ES-I3 (cell line): ENCODE measurements around the gene ABCG8.

Experiments
- H3K36me3 ChIP-seq: 2 replicates; pipeline ENCODE4 v1.6.1; 2013; ENCODE audit warnings: mild to moderate bottlenecking, low read length, control low read depth, moderate library complexity; ENCODE audit not compliant: insufficient read depth
- H3K4me1 ChIP-seq: 2 replicates; pipeline ENCODE4 v1.6.1; 2013; ENCODE audit warnings: mild to moderate bottlenecking, control low read depth, low read length; ENCODE audit not compliant: insufficient read depth
- H3K9ac ChIP-seq: 2 replicates; pipeline ENCODE4 v1.6.1; 2013; ENCODE audit warnings: low read depth, mild to moderate bottlenecking, low read length, moderate library complexity
- H3K9me3 ChIP-seq: 2 replicates; pipeline ENCODE4 v1.6.1; 2013; ENCODE audit warnings: mild to moderate bottlenecking, low read length, moderate library complexity; ENCODE audit not compliant: control insufficient read depth, insufficient read depth

ABCG8 gene

GRCh38 chr2:43838560-43839267 lies at the start of gene ABCG8, which contains the start of gene ABCG5:
TSS of gene ABCG8 (plus strand) at chr2:43838971. CDS start at chr2:43839054, 83 bp downstream.
TSS of gene ABCG5 (minus strand) at chr2:43838839. CDS start at chr2:43838679, 160 bp downstream.
- no peaks in the 10 kb centered on the region for H3K9me3 ChIP-seq
- H3K36me3 ChIP-seq = no peaks in the 10 kb centered on the region
- H3K9ac ChIP-seq = no peak within 1 kb of the TSS
- peaks cover 8% of the 10 kb centered on the region; the same call in 1 of the 2 replicates for H3K4me1 ChIP-seq

GRCh38 chr2:43790147-43790546 lies 48.6 kb upstream of the ABCG8 start:
- Histone ChIP-seq H3K36me3 (no peaks in the 10 kb centered on the region), H3K4me1 (no peaks in the 10 kb centered on the region), H3K9me3 (no peaks in the 10 kb centered on the region), H3K9ac (no peak overlapping the region)

DNA sequence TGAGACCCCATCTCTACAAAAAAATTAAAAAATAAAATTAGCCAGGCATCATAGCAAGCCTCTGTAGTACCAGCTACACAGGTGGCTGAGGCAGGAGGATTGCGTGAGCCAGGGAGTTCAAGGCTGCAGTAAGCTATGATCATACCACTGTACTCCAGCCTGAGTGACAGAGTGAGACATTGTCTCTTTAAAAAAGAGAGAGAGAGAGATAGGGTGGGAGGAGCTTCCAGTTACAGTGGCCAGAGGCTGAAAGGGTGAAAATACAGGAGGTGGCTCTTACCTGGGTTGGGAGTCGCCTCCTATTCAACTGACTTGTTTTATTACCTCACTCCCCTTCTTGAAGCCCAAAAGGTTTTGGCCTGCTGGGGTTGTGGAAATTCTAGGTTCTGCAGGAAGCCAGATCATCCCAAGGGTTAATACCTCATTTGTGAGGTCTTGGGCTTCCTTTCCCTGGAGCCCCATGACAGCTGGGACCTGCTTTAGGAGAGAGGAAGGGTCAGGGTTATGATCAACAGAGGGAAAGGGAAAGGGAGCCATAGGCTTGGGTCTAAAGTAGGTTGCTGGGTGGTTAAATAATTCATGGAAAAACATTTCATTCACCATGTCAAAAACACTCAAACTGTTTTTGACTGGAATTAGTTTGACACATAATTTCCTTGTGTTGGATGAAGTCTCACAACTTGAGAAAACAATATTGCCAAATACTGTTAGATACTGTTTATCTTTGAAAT lies 47.6 kb upstream of the ABCG8 start:
- H3K9me3 ChIP-seq = no peaks in the 10 kb centered on the region
- H3K36me3 ChIP-seq = no peaks in the 10 kb centered on the region
- no peak overlapping the region for H3K9ac ChIP-seq
- no peaks in the 10 kb centered on the region for H3K4me1 ChIP-seq

GRCh38 chr2:43792653-43793052 lies 46.1 kb upstream of the ABCG8 start:
- no peak overlapping the region for H3K9ac ChIP-seq
- no peaks in the 10 kb centered on the region for H3K9me3 ChIP-seq
- H3K4me1 ChIP-seq = no peaks in the 10 kb centered on the region
- no peaks in the 10 kb centered on the region for H3K36me3 ChIP-seq

DNA sequence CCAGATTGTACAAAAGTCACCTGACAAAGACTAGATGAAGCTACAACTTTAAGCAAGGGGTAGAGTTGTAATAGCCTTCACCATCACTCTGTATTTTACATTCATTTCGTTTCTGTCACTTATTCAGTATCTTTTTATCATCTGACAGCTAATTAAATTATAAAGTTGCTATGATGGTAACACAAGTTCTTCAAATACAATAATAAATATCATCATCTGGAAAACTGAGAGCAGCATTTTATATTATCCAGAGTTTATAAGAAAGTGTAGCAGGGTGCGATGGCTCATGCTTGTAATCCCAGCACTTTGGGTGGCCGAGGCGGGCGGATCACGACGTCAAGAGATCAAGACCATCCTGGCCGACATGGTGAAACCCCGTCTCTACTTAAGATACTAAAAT lies 43.8 kb upstream of the ABCG8 start:
- Histone ChIP-seq H3K9me3 (no peaks in the 10 kb centered on the region), H3K9ac (no peak overlapping the region), H3K36me3 (no peaks in the 10 kb centered on the region), H3K4me1 (no peaks in the 10 kb centered on the region)

DNA sequence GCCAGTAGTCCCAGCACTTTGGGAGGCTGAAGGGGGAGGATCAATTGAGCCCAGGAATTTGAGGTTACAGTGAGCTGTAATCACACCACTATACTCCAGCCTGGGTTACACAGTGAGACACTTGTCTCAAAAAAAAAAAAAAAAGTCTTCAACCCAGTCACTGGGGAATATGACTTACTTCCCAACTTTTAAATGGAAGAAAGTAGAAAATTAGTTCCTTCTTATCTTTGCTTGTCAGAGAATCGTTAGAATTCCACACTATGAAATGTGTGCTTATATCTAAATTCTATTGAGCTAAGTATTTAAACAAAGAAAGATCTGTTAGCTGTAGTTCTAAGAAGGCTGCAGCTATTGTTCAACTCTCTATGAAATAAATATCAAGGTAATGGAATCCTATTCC lies 42.6 kb upstream of the ABCG8 start:
- Histone ChIP-seq H3K4me1 (no peaks in the 10 kb centered on the region), H3K9ac (no peak overlapping the region), H3K36me3 (no peaks in the 10 kb centered on the region), H3K9me3 (no peaks in the 10 kb centered on the region)

GRCh38 chr2:43798300-43798699 lies 40.5 kb upstream of the ABCG8 start:
- Histone ChIP-seq H3K9ac (no peak overlapping the region), H3K36me3 (no peaks in the 10 kb centered on the region), H3K9me3 (no peaks in the 10 kb centered on the region), H3K4me1 (no peaks in the 10 kb centered on the region)

DNA sequence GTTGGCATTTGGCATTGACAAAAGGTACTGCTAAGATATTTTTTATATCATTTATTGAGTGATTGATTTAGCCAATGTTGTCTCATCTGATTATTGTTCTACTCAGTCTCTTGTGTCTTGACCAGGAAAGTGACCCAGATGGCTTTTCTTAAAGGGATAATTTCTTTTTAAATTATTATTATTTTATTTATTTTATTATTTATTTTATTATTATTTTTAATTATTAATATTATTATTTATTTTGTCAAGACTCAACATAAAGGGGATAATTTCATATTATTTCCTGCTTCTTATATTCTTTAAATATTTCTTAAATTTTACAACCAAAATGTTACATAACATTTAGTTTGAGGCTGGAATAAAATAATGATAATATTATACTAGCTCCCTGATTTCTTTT lies 37.9 kb upstream of the ABCG8 start:
- H3K4me1 ChIP-seq = no peaks in the 10 kb centered on the region
- no peaks in the 10 kb centered on the region for H3K9me3 ChIP-seq
- H3K9ac ChIP-seq = no peak overlapping the region
- H3K36me3 ChIP-seq = no peaks in the 10 kb centered on the region

DNA sequence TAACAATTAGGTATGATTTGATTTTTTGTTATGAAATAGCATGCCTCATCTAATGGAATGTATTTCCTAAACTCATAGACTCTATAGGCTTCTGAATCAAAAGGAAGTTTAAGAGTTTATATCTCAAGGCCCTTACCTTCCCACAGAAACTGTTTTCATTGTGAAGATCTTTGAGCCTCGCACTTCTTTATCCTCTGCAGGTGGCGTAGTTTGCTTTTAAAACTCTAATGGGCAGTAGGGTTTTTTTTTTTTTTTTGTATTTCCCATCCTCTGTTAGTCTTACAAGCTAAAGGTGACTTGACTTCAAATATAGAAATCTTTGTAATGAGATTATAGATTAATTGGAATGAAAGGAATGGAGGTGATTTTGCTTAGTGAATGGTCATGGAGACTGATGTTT lies 36.6 kb upstream of the ABCG8 start:
- H3K36me3 ChIP-seq = no peaks in the 10 kb centered on the region
- H3K9ac ChIP-seq = no peak overlapping the region
- H3K4me1 ChIP-seq = no peaks in the 10 kb centered on the region
- H3K9me3 ChIP-seq = no peaks in the 10 kb centered on the region

GRCh38 chr2:43803113-43803512 lies 35.7 kb upstream of the ABCG8 start:
- Histone ChIP-seq H3K9ac (no peak overlapping the region), H3K9me3 (no peaks in the 10 kb centered on the region), H3K4me1 (no peaks in the 10 kb centered on the region), H3K36me3 (no peaks in the 10 kb centered on the region)

GRCh38 chr2:43806719-43807031 lies 32.1 kb upstream of the ABCG8 start:
- H3K4me1 ChIP-seq = no peaks in the 10 kb centered on the region
- no peaks in the 10 kb centered on the region for H3K36me3 ChIP-seq
- no peak overlapping the region for H3K9ac ChIP-seq
- H3K9me3 ChIP-seq = no peaks in the 10 kb centered on the region

- H3K9ac ChIP-seq = no peak overlapping the region
- no peaks in the 10 kb centered on the region for H3K9me3 ChIP-seq
- no peaks in the 10 kb centered on the region for H3K4me1 ChIP-seq
- no peaks in the 10 kb centered on the region for H3K36me3 ChIP-seq
Measured at GRCh38 chr2:43810452-43810851, 28.3 kb upstream of the ABCG8 start.

GRCh38 chr2:43810888-43811287 lies 27.9 kb upstream of the ABCG8 start:
- no peaks in the 10 kb centered on the region for H3K9me3 ChIP-seq
- H3K36me3 ChIP-seq = no peaks in the 10 kb centered on the region
- no peak overlapping the region for H3K9ac ChIP-seq
- no peaks in the 10 kb centered on the region for H3K4me1 ChIP-seq

- Histone ChIP-seq H3K9me3 (no peaks in the 10 kb centered on the region), H3K4me1 (no peaks in the 10 kb centered on the region)
Measured at GRCh38 chr2:43812006-43812405, 26.8 kb upstream of the ABCG8 start.

DNA sequence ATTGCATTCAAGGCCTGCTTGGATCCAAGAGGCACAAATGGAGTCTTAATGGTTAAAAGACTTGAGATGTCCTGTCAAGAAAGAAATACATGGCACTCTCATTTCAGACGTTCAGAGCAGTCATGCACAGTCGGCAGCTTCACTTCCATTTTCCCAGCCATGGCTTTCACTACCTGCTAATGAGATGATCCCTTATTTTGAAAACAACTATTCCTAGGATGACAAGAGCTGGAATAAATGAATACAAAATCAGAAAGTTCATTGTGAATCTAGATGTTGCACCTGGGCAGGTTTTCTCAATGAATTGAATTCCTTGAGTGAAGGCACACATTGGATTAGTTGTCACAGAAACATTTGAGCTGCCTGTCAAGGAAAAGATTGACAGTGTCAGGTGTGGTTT lies 25.8 kb upstream of the ABCG8 start:
- Histone ChIP-seq H3K9me3 (no peaks in the 10 kb centered on the region), H3K9ac (no peak overlapping the region), H3K36me3 (no peaks in the 10 kb centered on the region), H3K4me1 (no peaks in the 10 kb centered on the region)

More at GRCh38 chr2:43812006-43812405, 26.8 kb upstream of the ABCG8 start:
- no peak overlapping the region for H3K9ac ChIP-seq
- no peaks in the 10 kb centered on the region for H3K36me3 ChIP-seq
